Stimulated activated naive CD8-positive, alpha-beta T cell treated with anti-CD3 and anti-CD28 coated beads, Interleukin-15, Interleukin-2, amounts not matched to agents 100 U/mL and 50 U/mL, for 24 hours (primary cell): ENCODE data around the gene MRPS18A.

Source experiments
- ATAC-seq: fragments of 150-1000 bp; cut with Tn5 transposase; one replicate; pipeline ENCODE4 v1.10.0; 2021
- DNase-seq: peaks from one replicate; pipeline ENCODE4 v3.0.0; 2021

Gene MRPS18A

DNA sequence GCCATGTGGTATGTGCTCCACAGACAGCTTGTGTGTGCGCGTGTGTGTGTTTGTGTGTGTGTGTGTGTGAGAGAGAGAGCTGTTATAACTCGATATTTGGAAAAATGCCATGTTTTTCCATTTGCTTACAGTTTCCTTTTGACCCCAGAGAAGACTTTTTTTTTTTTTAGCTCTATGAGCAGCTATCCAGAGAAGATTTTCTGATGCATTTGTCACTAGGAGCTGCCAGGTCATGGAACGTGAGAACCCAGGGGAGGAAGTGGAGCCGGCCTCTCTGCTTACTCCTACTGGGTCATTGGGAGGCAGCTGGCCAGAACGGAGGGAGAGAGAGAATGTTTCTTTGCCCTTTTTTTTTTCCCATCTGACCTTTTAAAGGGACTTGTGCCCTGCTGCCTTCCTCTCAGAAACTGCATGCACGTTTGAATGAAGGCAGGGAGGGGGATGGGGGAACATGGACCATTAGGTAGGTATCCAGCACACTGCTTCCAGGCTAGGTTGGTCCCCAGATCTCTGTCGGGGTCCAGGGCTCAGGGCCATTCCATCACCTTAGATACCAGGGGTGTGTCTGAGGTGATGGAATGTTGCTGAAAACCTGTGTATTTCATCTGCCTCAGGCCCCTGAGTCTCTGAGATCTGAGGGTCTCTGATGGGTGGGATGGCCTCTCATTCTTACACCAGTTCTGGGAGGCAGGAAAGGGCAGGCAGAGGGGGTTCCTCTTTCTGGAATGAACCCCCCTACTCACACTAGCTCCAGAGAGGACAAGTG, 11.2 kb upstream of the MRPS18A start:
- no peak for DNase-seq
- ATAC-seq, result no peak

DNA sequence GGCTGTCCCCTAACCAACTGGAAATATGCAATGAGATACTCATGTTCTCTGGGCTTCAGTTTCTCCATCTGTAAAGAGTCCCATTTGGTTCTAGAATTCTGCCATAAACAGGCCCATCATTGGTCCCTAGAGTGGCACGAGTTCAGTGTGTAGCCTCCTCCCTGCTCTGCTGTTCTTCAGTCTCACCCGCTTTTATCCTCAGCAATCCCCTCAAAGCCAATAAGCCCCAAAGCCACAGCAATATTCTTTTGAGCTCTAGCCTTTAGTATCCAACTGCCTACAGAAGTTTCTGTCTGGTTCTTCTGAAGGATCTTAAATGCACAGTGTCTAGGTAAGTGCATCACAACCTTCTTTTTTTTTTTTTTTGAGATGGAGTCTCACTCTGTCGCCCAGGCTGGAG, 9.8 kb upstream of the MRPS18A start:
- DNase-seq (no peak), ATAC-seq (no peak)

DNA sequence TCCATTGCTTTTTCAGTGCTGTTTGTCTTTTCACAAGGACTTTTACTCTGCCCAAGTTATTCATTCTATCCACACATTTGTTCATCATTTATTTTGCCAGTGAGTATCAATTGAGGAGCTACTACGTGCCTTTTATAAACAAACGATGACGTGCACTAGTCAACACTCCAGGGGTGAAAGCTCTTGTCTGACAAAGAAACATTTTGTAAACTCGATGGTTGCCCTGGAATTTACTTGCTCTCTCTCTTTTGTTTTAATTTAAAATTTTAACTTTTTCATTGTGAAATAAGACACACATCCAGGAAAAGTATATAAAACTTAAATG, 8.3 kb upstream of the MRPS18A start:
- DNase-seq (no peak), ATAC-seq (no peak)

DNA sequence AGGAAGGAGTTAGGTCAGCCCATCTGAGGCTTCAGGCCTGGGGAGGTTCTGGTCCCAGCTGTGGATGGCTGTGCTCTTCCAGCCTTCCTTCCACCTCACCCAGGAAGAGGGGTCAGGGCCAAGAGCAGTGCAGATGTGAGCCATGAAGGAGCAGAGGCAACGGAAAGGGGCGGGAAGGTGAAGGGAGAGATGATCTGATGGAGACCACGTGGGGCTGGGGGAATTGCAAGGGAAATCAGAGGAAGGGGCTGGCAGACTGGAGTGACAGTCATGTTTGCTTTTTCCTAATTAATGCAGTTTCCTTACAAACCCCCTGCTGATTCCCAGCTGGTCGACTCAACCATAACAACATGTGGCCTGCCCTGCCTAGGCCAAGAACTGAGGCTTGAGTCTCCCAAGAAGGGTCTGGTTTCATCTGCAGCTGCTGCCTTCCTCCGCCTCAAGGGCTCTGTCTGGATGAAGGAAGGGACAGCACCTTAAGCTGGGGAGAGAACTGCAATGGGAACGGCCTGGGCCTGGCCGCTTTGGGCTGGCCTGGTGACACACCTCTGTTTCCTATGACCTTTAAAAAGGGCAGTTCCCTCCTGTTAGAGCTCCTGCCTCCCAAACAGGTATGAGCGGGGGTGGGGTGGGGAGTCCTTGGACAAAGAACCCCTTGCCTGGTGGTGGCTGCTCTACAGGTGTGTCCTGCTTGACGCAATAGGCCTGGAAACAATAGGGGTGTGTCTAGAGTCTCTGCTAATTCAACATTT, 7.8 kb upstream of the MRPS18A start:
- peak; percentile 23 for ATAC-seq

DNA sequence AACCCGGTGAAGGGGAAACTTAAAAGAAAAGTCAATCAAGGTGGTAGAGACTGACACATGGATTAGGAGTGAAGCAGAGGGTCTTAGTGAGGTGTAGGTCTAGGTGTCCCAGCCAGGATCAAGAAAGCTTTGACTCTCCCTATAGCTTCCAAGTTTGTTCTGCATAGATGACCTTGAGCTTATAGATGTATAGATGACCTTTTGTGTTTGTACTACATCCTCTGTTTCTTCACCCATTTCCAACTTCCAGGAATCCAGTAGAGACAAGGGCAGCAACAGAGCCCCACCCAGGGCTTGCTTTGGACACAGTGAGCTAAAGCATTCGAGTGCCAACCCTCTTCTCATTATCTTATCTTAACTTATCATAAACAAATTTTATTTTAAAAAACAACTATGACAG, 1.8 kb upstream of the MRPS18A start:
- DNase-seq (no peak), ATAC-seq (no peak)

More for the DNA sequence above, 7.8 kb upstream of the MRPS18A start:
- no peak for DNase-seq

DNA sequence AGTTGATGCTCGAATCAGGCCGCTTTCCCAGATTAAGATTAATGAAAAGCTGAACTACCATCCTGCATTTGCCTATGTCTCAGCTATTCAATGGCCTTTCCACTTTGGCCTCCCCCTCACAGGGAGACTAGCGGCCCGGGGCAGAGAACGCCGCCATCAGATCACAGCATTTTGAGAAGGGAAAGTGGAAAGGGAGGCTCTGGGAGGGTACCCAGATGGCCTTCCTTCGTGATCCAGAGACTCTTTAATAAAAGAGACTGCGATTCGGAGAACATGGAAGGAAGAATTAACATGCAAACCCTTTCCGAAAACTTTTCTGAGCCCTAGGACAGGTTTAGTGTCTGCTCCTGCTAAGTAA, 533 bp downstream of the MRPS18A start:
- peak; percentile 17 for DNase-seq

DNA sequence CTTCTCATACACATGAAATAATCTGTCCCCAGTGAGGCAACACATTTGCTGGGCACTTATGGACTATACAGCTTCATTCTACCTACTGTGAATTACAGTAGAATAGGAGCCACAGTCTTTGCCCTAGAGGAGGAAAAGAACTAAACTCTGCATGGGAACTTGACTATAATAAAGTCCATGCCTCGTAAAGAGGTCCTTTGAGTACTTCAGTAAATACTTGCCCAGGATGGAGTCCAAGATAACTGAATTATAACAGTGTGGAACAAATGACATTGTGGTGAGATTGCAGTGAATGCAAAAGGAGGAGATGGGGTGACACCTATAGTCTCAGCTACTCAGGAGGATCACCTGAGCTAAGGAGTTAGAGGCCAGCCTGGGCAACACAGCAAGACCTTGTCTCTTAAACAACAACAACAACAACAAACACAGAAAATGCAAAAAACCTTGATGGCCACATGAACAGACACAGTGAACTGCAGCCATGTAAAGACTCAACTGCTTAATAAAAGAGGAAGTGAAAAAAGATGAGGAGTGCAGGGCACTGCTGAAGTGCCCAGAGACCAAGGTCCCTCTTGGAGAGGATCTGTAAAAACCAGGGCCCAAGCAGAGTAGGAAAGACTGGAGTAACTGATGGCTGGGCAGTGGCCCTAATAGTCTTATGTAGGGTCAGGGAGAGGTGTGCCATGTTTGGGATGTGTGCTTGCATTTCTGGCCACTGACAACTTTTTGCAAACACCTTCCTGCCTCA, 3.7 kb downstream of the MRPS18A start:
- ATAC-seq (no peak), DNase-seq (no peak)

More for the DNA sequence above, 533 bp downstream of the MRPS18A start:
- no peak for ATAC-seq

DNA sequence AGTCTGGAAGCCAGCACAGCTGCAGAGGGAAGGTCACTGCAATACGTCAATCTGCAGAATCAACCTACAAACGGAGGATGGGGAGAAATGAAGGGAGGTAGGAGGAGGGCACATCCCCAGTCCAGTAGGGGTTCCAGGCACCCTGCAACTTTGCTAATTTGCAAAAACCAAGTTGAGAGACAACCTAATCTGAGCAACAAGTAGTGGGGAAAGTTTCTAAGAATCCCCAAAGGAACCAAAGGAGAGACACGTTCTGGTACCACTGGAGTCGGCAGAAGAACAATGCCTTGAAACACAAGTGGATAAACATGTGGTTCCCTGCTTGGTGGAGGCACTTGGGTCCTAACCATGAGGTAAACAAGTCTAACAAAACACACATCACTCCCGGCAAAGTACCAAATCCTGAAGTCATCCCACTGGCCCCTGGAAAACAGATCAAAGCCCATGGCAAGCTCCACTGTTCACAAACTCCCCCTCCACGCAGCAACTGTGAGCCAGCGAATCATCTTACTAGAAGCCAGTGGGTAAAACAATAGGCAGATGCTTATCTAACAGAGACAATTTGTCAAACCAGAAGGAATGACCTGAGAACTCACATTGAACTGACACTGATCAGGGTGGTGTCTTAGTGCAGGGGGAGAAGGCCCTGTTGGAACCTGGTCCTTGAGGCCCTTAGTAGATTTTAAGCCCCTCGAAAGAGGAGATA, 4.7 kb downstream of the MRPS18A start:
- no peak for ATAC-seq
- DNase-seq, result no peak

DNA sequence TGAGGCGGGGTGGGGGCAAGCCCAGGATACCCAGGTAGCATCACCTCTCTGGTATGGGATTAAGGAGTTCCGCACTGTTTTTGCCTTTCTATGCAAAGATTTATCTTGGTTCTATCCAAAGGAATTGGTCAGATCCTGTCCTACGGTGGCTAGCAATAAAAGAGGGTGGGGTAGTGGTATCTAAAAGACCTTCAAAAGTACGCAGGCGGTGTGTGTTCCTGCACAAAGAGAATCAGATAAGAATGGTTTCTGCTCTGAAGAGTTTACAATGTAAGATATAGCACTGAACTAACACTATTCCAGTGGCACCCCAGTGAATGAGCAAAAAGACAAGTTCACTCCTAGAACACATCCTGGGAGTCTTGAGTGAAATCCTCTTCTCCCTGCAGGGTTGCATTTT, 6.3 kb downstream of the MRPS18A start:
- ATAC-seq, result no peak
- DNase-seq, result no peak

DNA sequence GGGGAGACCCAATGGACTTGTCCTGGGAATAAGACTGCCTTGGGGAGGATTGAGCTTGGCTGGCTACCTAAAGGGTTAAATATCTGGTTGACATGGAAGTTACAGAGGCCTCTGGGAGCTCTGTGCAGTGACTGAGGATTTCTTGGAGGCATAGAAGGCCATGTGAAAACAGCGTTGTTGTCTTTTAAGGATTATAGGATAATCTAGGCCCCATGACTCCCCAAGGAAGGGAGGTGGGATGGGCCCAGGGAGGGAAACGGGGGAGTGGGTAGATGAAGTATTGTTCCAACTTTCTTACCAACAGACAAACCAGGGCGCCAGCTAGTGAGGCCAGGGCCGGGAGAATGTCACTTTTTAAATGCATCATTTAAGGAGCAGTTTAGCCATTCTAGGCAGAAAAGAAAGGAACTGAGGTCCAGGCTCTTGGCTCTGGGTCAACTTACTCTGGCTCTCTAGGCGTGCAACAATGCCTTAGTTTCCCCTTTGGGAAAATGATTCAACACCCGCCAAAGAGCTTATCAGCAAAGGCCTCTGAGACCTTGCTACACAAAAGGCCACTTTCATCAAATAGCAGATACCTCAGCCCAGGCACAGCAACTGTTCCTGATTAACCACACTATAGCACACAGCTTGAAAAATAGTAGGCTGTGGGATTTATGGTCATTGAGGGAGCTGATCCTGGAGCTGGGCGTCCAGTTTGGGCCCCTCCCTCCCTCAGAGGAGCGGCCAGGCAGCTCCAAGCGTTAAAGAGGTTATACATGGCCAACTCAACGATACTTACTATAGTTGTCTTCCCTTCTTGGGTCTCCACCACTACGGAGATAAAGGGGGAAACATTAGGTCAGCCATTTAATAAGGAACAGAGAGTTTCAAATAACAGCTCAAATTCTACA, 7.0 kb downstream of the MRPS18A start:
- DNase-seq (no peak), ATAC-seq (no peak)

DNA sequence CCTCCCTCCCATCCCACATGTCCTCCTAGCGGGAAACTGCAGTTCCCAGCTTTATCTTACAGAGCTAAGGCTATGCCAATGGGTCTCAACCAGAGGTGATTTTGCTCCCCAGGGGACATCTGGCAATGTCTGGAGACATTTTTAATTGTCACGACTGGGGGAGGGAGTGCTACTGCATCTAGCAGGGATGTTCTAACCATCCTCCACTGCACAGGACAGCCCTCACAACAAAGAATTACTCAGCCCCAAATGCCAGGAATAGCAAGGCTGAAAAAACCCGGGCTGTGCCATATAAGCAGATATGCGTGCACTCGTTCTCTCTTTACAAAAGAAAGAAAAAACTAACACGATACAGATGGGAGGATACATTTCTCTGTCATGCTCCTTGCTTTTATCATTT, 8.5 kb downstream of the MRPS18A start:
- DNase-seq (no peak), ATAC-seq (no peak)

DNA sequence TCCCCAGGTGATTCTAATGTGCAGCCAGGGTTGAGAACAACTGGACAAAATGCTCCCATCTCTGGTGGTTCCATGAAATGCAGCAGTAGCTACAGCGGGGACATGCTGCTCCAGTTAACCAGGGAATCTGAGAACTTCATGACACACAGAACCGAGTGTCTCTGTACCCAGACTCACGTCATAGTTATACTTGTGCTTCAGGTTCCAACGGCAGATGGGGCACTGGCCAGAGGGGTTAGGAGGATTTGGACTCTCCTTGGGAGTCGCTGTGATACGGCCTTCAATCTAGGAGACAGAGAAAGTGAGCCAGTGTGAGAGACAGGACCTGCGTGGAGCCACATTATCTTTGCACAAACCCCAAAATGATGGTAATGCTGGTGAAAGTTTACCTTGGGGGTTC, 9.2 kb downstream of the MRPS18A start:
- no peak for ATAC-seq
- DNase-seq, result no peak

DNA sequence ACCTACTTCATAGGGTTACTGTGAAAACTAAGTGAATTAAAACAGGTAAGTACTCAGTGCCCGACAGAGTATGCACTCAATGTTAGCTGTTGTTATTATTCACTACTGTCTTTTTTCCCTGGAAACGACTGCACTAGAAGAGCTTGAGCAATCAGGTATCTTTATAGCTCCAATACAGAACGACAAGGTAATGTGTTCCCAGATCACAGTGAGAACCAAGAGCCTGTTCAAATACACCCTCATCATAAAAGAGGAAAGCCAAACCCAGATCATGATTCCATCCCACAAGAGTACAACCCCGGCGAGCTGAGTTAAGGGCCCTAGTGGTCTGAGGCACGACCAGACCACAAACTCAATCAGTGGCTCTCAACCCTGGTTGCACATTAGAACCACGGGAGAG, 9.8 kb downstream of the MRPS18A start:
- DNase-seq (no peak), ATAC-seq (no peak)

DNA sequence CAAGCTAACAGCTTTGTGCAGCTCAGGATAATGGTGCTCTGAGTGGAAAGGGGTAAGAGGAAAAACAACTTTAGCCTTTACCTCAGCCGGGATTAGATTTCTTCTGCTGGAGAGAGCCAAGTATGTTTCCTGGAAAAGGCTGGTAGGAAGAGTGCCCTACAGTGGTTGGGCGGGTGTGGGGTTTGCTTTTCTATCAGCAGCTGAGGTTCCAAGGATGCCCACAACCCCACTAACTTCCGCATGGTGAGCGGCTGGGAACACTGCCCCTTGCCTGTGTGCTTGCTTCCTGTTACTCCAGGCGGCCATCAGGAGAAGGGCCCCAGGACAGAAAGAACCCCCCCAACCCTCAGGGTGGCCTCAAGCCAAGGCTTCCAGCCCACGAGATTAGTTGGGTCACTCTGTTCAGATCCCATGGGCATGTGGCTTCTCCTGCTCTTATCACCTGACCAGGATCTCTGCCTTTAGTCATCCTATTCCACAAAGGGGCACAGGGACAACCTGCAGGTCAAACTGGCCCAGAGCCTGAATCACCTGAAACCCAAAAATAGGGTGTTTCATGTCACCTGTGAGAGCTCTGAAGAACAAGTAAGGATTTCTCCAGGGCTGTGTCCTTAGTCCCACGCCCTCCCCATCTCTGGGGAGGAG, 10.5 kb downstream of the MRPS18A start:
- DNase-seq (no peak), ATAC-seq (no peak)

DNA sequence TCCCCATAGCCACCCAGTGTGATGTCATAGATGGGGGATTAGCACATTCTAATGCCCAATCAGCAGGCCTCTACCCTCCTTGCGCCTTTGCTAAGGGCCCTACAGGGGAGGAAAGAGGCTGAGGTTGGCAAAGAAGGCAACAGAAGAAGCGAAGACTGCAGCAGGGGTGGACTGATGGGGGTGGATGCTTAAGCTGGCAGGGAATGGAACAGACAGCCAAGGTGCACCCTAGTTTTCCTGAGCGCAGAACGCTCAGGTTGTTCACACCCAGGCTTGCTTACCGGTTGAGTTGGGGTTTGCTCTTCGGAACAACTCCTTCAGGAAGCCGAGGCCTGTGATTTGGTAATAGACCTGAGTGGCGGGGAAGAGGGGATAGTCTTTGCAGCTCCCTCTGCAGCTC, 12.7 kb downstream of the MRPS18A start:
- DNase-seq, result no peak
- no peak for ATAC-seq

DNA sequence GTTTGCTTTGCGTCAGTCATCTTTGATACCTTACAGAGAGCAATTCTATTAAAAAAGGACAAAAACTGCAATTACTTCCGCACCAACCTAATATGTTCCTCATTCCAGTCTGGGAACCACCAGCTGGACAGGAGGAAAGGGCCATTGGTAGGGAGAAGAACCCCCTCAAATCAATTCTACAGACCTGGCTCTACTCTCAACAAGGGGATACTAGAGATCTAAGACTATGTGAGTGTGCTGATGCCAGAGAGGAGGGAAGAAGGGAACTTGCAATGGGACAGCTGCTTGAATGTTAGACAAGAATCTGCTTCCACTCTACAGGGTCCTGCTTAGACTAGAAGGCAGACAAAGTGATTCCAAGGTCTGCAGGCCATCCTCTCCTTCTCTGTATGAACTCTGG, 13.3 kb downstream of the MRPS18A start:
- no peak for DNase-seq
- ATAC-seq, result no peak

DNA sequence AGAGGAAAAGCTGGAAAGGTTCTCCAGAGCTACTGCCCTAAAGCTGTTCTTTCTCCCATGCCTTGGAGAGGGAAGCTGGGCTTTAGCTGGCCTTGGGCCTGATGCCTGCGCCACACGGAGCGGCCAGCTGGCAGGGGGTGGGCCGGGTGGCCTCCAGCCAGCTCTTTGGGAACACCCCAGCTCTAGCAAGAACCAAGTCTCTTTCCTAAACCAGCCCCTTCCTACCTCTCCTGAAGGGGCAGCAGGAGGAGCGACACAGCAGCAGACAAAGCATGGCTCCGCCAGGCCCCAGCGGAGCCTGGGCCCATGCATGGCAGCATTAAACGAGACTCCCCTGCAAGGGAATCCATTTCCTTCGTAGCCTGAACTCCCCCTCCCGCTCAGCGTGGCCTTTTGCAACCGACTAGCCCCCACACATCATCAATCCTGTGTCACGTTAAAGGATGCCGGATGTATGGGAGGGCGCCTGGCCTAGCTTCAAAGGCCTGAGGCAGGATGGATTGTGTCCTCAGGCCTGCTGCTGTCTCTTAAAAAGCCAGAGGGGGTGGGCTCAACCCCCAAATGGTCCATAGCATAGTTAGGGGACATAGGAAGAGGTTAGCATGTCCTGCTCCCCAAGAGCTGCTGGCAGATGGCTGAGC, 14.0 kb downstream of the MRPS18A start:
- no peak for ATAC-seq
- no peak for DNase-seq

DNA sequence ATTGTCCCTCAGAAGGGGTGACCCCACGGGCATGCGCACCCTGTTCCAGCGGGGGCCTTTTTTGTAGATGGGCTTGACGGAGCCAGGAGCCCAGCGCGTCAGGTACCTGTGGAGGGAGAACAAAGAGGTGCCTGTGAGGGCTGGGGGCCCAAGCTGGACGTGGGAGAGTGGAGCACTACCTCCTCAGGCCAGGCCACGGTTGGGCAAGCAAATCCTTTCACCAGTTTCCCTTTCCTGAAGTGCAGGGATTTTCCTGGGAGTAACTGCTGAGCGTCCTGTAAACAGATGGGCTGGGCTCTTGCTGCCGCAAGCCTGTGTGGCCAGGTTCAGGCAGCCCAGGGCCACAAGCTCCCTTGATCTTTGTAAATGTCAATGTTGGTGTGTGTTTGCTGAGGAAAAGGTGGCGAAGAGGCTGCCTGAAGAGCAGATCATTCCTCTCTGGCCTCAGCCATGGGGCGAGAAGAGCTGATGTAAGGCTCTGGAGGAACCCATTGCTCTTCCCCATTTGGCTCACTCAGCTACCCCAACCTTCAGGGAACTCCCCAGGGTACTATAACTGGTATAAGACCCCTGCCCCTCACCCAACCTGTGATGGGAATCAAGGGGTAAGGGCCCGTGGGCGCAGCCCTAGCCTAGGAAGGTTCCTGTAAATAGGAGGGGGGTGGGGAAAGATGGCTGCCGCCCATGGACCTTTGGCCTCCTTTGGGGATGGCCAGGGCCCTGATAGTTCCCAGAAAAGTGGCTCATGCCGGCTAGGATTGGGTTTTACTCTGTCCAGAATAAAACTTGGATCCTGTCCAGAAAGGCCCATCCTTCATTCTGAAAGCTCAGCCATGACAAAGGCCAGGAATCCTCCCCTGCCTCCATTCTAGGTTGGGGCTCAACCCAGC, 15.5 kb downstream of the MRPS18A start:
- DNase-seq (no peak), ATAC-seq (no peak)

DNA sequence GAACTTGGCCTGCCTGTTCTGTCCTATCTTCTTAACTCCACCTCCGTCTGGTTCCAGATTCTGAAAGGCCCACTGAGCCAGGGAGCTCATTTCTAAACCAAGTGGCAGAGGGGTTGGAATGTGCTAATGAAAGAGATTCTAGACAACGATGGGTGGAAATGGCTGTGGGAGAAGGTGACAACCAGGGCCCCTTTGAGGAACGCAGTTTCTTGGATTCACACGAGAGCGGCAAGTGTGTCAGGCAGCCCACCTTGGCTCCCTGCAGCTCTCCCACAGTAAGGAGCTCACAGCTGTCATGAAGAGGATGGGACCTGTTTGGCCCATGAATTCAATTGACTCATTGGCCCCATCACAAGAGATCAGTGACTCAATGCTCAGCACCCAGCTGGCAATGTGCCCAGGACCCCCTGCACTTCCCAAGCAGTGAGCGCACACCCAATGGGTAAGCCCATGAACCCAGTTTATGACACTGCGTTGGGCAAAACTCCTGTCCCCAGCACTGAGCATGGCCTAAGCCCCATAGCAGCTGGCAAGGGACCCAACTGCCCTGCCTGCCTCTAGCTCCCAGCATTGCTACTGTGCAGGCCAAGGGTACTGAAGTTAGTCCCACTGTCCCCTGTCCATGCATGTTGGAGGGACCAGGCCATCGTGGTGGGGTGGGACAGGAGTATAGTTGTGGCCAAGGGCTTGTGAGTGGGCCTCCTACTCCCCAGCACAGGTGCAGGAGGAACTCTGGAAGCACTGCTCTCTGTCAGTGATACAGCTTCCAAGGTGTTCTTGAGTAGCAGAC, 16.4 kb downstream of the MRPS18A start:
- DNase-seq (no peak), ATAC-seq (no peak)
